Activated gamma-delta T cell treated with Interleukin-2 at 50 U/mL for 16 hours (primary cell): ENCODE results near the gene CD2.

ENCODE experiments used
- DNase-seq: peaks from one replicate; pipeline ENCODE4 v3.0.0-alpha.2; 2020

The CD2 gene

DNA sequence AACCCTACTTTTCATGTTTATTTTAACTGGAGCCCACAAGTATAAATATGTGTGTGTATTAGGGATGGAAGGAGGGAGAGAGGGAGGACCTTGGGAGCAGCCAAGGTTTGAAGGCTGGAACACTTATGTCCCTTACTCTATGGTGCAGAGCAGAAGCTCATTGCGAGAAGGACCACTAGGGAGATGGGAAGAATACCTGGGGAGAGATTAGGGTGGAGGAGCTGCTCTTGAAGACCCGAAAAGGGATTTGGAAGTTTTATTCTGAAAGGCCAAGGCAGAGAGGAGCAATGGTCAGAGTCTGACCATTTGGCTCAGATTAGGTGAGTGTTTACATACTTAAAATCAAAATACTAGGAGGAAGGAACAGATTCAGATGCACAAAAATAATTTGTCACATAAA, 8.1 kb downstream of the CD2 start:
- DNase-seq, result no peak

DNA sequence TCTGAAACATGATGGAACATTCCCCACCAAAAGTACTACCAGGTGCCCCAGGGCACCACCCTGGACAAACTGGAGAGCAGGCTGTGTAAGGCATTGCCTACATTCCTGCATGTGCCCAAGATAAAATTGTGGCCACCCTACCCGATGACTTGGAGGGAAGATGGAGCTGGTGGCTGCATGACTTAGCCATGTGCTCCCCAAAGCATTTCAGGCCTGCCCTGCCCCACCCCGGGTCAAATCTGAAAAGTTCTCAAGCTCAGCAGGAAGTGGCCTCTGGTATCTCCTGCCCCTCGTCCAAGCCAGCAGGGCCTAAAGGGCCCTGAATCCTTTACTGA, 8.5 kb downstream of the CD2 start:
- DNase-seq, result no peak

DNA sequence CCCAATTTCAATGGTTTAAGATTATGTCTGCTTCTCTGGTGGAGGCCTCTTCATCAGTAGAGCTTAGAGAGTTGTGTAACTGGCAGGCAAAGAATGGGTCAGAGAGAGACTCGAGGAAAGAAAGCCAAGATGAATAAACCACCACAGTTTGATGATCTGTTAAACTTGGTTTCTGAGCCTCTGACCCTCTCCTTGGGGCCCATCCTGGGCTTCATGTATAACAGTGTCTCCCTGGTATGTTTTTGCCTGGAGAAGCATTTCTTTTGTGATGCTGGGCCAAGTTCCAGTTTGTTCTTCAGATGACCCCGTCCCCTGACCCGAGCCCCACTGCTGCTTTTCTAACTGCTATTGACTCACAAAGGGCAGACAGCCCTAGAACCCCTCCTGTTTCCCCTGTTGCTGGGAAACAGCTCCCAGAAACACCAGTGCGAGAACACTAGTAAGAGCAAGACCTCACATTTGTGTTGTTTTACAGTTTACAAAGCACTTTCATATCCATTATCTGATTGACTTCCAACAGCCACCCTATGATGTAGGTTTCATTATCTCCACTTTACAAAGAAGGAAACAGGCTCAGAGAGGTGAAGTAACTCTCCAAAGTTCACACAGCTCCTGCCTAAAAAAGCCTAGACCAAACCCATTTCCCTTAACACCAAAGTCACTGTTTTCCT, 9.0 kb downstream of the CD2 start:
- DNase-seq, result no peak

DNA sequence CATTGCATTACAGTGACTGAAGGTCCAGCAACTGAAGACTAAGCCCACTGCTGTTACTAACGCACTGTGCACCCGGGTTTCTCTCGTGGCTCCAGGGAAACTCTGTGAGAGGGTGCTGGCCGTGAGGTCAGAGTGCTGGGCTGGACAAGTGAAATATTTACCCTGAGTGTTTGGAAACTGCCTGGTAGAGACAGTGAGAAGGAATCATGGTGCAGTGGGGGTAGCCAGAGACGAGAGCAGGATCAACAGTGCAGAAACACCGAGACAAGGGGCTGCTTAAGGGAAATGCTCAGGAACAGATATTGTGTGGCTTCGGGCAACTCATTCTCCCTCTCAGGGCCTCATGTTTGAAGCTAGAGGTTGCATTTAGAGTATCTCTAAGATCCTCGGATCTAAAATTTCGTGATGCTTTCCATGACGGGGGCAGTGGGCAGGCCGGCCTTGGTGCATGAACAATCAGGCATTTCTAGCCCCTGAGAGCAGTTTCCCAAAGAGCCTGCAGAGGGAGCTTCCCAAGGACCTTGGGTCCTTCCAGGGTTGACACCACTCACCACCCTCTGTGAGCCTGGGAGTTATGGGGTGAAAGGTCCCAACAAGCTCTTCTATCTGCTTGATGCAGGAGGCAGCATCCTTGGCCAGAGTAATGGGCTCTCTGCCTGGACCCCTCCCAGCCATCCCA, 9.7 kb downstream of the CD2 start:
- DNase-seq, result no peak

DNA sequence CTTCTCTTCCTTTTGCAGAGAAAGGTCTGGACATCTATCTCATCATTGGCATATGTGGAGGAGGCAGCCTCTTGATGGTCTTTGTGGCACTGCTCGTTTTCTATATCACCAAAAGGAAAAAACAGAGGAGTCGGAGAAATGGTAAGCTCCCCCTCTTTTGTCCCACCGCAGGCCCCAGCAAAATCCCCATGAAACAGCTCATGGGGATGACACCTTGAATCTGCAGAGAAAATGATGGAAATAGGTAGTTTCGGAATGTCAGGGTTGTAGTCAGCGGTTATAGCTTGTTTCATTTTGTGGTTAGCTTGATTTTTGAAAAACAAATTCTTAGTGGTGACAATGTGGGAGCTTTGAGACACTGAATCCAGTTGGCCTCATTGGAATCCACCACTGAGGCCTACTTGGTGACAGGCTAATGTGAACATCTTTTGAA, 10.3 kb downstream of the CD2 start:
- no peak for DNase-seq

DNA sequence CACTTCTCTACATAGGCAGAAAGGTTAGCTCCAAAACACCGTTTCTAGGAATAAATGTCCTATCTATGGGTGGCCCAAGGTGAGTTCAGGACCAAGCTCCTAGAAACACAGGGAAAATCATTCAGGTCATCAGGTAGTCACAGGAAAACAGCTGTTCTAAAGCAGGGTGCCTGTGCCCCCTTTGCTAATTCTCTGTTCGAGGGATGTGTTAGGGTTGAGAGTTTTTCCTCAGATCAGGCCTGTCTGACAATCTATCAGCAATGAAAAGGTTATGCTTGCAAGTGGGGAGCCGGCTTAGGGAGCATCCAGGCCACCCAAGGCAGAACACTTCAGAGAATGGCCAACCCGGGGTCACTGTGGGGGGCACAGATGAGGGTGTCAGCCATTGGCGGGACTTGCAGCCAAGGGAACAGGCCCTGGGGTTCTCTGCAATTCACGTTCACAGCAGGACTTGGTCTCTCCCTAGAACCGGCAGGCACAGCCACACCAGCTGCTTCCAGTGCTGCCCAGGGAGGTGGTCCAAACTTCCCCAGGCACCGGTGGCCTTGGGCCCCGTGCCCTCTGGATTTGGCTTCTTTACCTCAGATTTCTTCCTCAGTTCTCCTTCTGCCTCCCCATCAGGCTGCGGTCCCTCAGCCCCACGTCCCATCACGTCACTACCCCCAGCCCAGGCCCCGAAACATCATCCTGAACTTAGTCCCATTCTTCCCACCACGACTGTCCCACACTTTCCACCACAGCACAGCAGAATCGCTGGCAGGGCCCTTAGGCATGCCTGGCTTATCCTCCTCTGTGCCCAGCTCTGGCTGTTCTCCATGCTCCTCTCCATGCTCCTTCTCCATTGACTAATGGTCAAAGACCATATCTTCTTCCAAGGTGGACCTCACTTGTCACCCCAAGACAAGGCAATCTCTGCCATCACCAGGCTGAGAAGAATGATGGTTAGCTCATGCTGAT, 11.0 kb downstream of the CD2 start:
- no peak for DNase-seq

DNA sequence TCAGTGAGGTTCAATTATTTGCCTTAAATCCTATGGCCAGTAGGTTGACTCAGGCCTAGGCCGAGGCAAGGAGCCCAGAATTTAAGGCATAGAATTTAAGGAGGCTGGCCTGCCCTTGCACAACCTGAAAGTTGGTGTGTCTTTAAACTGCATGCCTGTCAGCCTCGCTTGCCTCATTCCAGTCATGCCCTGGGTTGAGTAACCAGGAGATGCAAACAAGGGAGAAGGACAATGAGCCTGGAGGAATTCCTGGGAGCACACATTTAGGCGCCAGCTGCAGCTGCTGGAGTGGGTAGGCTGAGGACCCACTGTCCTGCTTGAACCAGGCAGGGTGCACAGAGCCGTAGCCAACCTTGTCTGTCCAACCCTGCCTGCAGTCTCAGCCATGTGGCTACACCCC, 11.7 kb downstream of the CD2 start:
- DNase-seq, result no peak

DNA sequence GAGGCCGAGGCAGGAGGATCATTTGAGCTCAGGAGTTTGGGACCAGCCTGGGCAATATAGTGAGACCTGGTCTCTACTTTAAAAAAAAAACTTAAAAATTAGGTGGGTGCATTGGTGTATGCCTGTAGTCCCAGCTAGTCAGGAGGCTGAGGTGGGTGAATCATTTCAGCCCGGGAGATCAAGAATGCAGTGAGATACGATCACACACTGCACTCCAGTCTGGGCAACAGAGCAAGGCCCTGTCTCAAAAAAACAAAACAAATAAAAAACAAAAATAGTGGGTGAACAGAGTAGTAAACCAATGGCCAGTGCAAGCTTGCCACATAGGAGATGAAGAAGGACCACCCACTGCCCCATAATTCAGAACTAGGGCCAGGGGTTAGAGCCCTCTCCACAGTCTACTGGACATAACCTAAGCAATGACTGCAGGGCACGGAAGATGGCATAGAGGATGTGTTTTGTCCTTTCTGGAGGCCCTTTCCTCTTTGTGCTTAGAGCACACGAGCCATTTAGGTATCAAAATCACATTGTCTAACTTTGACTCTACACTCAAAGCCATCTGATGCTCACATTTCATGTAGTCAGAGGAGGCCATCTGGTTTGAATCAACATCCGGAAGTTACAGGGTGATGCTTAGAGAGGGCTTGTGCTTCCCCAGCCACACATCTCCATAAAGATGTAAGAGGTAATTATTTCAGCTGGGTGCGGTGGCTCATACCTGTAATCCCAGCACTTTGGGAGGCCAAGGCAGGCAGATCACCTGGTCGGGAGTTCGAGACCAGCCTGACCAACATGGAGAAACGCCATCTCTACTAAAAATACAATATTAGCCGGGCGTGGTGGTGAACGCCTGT, 12.6 kb downstream of the CD2 start:
- DNase-seq, result no peak

DNA sequence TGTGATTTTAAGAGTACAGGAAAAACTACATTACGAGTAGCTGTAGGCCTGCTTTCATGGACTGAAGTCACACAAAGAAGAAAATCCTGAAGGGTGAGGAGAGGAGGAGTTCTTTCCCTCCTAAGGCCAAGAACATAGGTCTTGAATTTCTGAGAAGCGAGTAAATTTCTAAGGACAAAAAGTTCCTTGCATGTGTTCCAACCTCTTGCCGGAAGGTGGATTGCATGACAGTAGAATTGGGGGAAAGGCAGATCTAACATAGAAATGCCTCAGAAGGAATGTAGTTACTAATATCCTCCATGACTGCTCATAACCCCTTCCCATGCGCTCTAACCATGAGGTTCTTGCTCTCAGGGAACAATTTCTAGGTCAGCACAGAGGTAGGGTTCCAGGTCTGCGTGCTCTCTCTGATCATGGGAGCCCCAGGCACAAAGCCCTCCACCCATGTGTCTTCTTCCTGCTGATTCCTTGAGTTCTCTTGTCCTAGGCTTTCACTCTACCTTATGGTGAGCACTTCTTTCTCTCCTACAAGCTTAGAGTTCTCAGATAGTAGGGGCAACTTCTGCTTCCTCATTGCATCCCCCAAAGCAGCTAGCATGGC, 13.7 kb downstream of the CD2 start:
- DNase-seq, result no peak

DNA sequence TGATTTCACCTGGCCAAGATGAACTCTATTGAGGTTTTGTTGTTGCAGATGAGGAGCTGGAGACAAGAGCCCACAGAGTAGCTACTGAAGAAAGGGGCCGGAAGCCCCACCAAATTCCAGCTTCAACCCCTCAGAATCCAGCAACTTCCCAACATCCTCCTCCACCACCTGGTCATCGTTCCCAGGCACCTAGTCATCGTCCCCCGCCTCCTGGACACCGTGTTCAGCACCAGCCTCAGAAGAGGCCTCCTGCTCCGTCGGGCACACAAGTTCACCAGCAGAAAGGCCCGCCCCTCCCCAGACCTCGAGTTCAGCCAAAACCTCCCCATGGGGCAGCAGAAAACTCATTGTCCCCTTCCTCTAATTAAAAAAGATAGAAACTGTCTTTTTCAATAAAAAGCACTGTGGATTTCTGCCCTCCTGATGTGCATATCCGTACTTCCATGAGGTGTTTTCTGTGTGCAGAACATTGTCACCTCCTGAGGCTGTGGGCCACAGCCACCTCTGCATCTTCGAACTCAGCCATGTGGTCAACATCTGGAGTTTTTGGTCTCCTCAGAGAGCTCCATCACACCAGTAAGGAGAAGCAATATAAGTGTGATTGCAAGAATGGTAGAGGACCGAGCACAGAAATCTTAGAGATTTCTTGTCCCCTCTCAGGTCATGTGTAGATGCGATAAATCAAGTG, 14.3 kb downstream of the CD2 start:
- no peak for DNase-seq

DNA sequence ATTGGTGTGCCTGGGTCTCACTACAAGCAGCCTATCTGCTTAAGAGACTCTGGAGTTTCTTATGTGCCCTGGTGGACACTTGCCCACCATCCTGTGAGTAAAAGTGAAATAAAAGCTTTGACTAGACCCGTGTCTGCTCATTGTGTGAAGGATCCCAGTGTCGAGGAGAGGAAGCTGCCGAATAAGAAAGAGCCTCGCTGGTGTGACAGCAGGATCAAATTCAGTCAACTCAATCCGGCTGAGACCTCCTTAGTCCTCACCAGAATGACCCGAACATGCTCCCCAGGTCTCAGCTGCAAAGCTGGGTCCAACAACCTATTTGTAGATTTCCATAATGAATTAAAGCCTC, 14.8 kb downstream of the CD2 start:
- no peak for DNase-seq

DNA sequence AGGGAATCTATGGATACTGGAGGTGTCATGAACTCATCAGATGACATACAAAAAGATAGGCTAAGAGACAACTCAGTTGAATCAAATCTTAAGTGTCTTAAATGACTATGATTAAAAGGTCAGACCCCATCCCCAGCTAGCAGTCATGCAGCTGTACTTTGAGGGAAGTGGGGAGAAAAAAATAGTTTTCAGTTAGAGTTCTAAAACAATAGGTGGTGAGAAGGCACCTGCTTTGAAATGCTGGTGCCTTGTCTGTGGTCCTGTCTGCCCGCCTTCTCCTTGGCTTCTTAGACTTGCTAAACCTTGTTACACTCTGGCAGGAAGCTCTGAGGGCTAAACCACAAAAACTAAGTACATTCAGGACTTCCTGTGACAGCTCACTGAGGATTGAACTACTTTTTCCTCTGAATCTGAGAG, 15.3 kb downstream of the CD2 start:
- peak; percentile 69 for DNase-seq

DNA sequence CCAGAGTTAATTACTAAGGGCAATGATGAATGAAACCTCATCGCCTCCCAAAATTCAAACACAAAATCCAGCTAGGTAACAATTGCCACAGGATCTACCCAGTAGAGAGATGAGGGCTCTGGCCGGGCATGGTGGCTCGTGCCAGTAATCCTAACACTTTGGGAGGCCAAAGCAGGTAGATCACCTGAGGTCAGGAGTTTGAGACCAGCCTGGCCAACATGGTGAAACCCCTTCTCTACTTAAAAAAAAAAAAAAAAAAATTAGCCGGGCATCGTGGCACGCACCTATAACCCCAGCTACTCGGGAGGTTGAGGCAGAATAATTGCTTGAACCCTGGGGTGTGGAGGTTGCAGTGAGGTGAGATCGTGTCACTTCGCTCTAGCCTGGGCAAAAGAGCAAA, 15.8 kb downstream of the CD2 start:
- no peak for DNase-seq

DNA sequence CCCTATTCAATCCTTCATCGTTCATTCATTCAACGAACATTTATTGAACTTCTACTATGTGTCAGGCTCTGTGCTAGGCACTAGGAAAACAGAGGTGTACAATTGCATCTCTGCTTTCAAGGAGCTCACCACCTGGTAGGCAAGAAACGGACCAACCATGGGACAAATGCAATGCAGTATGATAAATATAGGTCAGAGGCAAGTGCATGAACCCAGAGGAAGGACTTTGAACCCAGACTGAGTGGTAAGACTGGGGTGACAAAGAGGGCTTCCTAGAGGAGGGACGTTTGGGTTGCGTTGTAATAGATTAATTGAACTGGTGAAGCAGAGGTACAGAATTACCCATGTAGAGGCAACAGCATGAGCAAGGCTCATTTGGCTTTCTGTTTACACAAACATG, 16.4 kb downstream of the CD2 start:
- DNase-seq, result no peak

DNA sequence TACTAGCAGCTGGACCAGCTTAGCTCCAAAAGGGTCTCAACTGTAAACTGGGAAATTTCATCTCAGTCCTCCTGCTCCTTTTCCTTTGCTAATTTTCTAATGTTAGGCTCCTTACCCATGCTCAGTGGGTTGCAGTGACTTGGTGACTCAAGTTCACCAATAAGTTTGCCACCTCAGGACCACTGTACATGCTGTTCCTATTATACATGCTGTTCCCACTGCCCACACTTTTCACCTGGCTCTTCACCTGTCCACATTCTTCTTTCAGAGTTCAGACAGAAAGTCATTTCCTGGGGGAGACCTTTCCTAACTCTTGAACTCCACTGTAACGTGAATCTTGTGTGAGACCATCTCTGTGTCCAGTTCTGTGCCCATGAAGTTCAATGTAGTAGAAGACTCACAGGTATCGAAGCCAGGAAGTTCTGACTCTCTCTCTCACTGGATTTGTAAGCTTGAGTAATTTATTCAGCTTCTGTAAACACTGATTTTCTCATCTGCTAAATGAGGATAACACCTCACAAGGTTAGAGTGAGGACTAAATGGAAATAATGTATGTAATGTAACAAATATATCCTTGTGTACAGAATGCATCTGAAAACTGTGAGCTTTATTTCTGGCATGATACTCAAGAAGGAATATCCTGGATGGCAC, 17.9 kb downstream of the CD2 start:
- no peak for DNase-seq

DNA sequence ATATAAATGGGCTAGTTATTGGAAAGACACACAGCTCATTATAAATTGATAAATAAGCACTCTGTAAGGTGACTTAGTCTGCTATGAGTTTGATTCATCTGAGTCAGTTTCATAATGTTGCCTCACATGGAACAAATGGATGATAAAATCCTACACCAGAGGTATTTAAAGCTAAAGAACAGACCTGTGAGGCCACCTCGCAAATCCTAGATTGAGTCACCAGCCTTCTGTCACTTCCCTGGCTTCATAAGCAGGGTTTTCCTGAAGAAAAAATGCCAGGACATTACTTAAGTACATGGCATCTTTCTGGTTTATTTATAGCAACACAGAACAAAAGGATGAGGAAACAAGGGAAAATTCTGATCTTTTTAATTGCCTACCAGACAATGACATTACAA, 18.4 kb downstream of the CD2 start:
- DNase-seq, result no peak

DNA sequence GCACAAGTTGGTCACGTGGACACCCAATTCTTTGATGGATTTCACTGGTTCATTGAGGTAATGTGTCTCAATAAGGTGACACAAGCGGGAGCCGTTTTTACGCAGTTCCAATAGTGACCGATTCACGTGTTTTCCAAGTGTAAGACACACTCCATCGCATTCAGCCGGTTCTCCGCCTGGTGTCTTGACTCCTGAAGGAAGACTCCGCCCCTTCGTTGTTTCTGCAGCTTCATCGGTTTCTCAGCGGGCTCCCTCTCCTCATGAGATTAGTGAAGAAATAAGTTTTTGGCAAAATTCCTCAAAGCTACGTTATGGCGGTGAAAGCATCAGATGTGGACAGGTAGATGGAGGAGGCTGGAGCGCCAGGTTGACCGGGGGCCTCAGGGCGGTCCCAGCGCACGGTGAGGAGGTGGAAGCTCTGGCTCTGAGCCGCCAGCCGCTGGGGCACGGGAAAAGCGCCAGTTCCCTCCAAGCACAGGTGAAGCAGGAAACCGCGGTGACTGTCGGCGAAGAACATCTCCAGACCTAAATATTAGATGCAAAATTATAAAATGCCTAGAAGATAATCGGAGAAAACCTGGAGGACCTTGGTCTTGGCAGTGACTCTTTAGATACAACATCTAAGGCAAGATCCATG, 21.0 kb downstream of the CD2 start:
- DNase-seq, result no peak

DNA sequence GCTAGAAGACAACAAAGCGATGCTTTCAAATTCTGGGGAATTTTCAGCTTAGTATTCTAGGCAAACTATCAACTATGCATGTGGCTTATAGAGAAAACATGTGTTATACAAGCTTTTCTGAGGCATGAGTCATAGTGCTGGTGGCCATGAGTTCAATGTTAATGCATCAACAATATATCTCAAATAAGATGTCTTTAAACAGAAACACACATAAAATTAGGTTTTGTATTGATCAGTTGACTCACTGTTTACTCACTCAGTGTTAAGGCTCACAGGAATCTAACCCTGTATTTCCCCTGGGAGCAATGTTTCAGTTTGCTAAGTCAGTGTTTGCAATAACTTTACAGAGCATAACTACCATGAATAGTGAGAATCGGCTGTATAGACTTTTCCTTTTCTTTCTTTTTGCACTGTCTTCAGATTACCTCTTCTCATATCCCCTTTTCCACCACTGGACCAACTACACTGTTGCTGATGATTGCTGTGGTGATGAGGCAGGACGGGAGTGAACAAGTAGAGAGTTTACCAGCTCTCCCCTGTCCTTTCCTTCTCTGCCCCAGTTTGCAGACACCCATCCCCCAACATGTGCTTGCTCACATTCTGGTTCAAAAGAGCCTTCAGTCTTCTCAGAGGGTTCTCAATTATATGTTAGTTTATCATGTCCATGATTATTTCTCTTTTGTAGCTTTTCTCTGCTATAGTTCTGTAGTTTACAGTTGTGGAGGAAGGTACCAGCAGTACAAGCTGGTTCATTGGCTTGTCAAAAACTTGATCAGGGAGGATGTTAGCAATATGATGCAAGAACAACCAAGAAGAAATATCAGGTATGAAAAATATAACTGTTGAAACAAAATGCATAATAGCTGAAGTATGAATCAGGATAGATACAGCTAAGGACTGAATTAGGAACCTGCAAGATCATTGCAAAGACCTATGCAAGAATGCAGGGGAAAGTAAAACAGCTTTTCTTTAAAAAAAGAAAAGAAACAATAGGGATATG, 23.9 kb downstream of the CD2 start:
- no peak for DNase-seq

DNA sequence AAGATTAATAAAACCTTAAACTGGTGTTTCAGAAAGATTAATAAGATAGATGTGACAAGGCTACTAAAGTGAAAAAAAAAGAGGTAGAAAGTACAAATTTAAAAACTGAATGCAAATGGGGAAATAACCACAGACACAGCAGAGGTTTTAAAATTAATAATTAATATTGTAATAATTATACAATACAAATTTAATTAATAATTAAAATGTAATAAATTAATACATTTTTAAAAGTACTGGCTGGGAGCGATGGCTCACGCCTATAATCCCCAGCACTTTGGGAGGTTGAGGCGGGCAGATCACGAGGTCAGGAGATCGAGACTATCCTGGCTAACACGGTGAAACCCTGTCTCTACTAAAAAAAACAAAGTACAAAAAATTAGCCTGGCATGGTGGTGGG, 26.8 kb downstream of the CD2 start:
- DNase-seq, result no peak

DNA sequence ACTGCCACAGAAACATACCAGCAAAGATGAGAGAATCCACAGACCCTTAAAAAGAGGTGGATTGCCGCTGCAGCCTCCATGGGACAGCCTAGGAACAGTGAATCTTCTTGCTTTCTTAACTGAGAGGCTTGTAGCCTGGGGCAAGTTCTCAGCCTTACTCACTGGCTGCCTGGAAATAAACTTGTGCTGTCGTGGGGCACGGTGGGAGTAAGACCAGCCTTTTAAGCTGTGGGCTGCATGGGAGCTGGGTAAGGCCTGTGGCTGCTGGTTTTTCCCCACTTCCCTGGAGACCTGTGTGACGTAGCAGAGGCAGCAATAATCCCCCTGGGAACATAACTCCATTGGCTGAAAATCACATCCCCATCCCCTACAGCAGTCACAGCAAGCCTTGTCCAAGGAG, 30.8 kb downstream of the CD2 start:
- no peak for DNase-seq
